BLaER1 treated with 17β-estradiol and CSF1 and Interleukin-3, amounts not matched to agents 10 nM and 100 nM (cell line): Measurements from ENCODE around the gene LSM5.

ENCODE experiments used
- H3K27ac ChIP-seq, 11 experiments: shearing (Covaris generic); formaldehyde crosslinking; 2 replicates each; pipeline ENCODE4 v1.8.1; 2022
- H3K27me3 ChIP-seq, 11 experiments: shearing (Covaris generic); formaldehyde crosslinking; 2 replicates each; pipeline ENCODE4 v1.8.1; 2022
- H3K36me3 ChIP-seq, 11 experiments: shearing (Covaris generic); formaldehyde crosslinking; 2 replicates each; pipeline ENCODE4 v1.8.1; 2022
- H3K4me1 ChIP-seq, 10 experiments: shearing (Covaris generic); formaldehyde crosslinking; 2 replicates each; pipeline ENCODE4 v1.8.1; 2022
- H3K4me2 ChIP-seq, 11 experiments: shearing (Covaris generic); formaldehyde crosslinking; 2 replicates each; pipeline ENCODE4 v1.8.1; 2022
- H3K4me3 ChIP-seq, 10 experiments: shearing (Covaris generic); formaldehyde crosslinking; 2 replicates each; pipeline ENCODE4 v1.8.1; 2022
- H3K9ac ChIP-seq, 11 experiments: shearing (Covaris generic); formaldehyde crosslinking; 2 replicates each; pipeline ENCODE4 v1.8.1; 2022
- H3K9me3 ChIP-seq, 11 experiments: shearing (Covaris generic); formaldehyde crosslinking; replicated peaks in 1 of 11; 2 replicates each; pipeline ENCODE4 v1.8.1; 2022
- H4K20me1 ChIP-seq, 11 experiments: shearing (Covaris generic); formaldehyde crosslinking; 2 replicates each; pipeline ENCODE4 v1.8.1; 2022
- Cebpa-rat ChIP-seq, 11 experiments: shearing (Covaris generic); IDR thresholded peaks; 2 replicates each; pipeline ENCODE4 v1.8.1; 2022

LSM5 gene

DNA sequence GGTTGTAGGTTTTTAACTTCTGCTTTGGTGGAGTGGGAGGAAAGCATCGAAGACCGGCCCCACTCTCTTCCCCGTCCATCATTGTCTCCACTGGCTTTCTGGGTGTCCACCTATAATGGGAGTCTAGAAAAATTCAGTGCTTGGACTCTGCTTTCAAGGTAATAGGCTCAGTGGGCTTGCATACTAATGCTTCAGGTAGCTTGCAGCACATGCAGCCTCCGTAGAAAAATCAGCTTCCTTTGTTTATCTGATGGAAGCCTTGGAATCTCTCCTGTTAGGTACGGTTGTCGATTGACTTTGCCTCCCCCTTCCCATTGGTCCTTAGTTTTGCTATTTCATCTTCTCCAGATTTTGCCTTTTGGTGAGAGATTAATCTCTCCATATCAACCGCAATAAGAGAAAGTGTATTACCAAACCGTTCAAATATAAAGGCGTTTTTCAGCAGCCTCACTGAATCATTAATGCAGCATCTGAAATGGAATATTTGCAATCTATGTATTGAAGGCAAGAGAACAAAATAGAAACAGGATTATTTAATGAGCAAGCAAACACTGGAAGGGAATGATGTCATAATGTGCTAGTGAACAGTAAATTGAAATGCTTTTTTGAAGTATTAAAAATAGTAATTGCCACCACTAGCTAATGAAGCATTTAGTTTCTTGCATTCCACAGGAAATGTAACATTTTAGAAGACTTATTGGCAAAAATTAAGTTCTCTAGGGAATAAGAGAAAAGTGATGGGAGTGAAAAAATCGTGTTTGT lies 6.1 kb upstream of the LSM5 start:
- H3K4me2 ChIP-seq, result peak overlapping the region; percentile 80 to 96 (median 88)
- H3K9me3 ChIP-seq, result peaks cover 5 to 25% (median 16%) of the 10 kb centered on the region in 11 experiments; a peak in 15 of 22 replicates
- H3K27ac ChIP-seq, result peak overlapping the region; percentile 97 to 100 (median 100); a peak in 21 of 22 replicates
- H3K36me3 ChIP-seq, result peaks cover 13 to 33% (median 24%) of the 10 kb centered on the region in 11 experiments; a peak in 17 of 22 replicates
- H3K27me3 ChIP-seq, result no peaks in the 10 kb centered on the region
- H3K4me3 ChIP-seq, result peak overlapping the region; percentile 73 to 97 (median 87)
- peaks cover 0 to 37% (median 10%) of the 10 kb centered on the region in 11 experiments; a peak in 11 of 22 replicates for H4K20me1 ChIP-seq
- peak overlapping the region; percentile 95 to 100 (median 100) for H3K9ac ChIP-seq
- TF ChIP-seq Cebpa-rat (IDR thresholded peaks at IDR 0.05), result no peak
- H3K4me1 ChIP-seq, result peaks cover 14 to 40% (median 31%) of the 10 kb centered on the region in 10 experiments

GRCh38 chr7:32495298-32496051 lies 5.3 kb upstream of the LSM5 start, which contains the start of gene AVL9:
Gene AVL9, plus strand, starts transcription at chr7:32495489. Its CDS starts 221 bp downstream, at chr7:32495710.
- Histone ChIP-seq H3K27ac (peak within 1 kb of the TSS; percentile 97 to 100 (median 100)), H3K4me2 (peak within 1 kb of the TSS; percentile 80 to 96 (median 88)), H3K9me3 (peaks cover 5 to 25% (median 16%) of the 10 kb centered on the region in 11 experiments; a peak in 15 of 22 replicates), H4K20me1 (peaks cover 0 to 30% (median 2%) of the 10 kb centered on the region in 11 experiments; a peak in 8 of 22 replicates), H3K27me3 (no peaks in the 10 kb centered on the region), H3K4me1 (peaks cover 15 to 36% (median 26%) of the 10 kb centered on the region in 10 experiments), H3K36me3 (peaks cover 13 to 33% (median 24%) of the 10 kb centered on the region in 11 experiments; a peak in 17 of 22 replicates), H3K4me3 (peak within 1 kb of the TSS; percentile 73 to 97 (median 87)), H3K9ac (peak within 1 kb of the TSS; percentile 95 to 100 (median 100))
- no peak for TF ChIP-seq Cebpa-rat (IDR thresholded peaks at IDR 0.05)

DNA sequence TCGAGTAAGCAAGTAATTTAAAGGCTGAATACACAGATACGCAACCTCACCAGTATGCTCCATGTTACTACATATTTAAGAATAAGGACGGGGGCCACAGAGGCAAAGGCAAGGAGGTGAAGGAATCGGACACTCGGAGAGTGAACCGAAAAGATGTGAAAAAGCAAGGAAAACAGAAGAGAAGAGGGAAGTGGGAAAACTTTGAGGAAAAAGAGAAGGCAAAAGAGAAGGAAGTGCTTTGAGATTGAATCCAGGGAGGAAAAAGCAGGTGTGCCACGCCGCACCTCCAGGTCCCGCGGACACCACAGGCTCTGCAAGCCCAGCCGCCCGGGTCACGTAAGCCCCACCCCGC lies 4.7 kb upstream of the LSM5 start:
- peaks cover 0 to 25% (median 0%) of the 10 kb centered on the region in 11 experiments; a peak in 7 of 22 replicates for H4K20me1 ChIP-seq
- H3K27me3 ChIP-seq, result no peaks in the 10 kb centered on the region
- H3K27ac ChIP-seq, result peak overlapping the region; percentile 42 to 100 (median 63); a peak in 20 of 22 replicates
- H3K4me2 ChIP-seq, result peak overlapping the region; percentile 64 to 90 (median 80)
- peaks cover 14 to 30% (median 22%) of the 10 kb centered on the region in 10 experiments for H3K4me1 ChIP-seq
- H3K9me3 ChIP-seq, result peaks cover 5 to 24% (median 13%) of the 10 kb centered on the region in 11 experiments; a peak in 15 of 22 replicates
- no peak for TF ChIP-seq Cebpa-rat (IDR thresholded peaks at IDR 0.05)
- H3K36me3 ChIP-seq, result peaks cover 13 to 31% (median 23%) of the 10 kb centered on the region in 11 experiments; a peak in 17 of 22 replicates
- H3K9ac ChIP-seq, result peak overlapping the region; percentile 60 to 100 (median 82); a peak in 21 of 22 replicates
- peak overlapping the region; percentile 69 to 97 (median 86) for H3K4me3 ChIP-seq

- Histone ChIP-seq H3K9ac (peak overlapping the region; percentile 84 to 93 (median 91)), H3K4me2 (peak overlapping the region; percentile 81 to 98 (median 92)), H3K36me3 (peaks cover 23 to 43% (median 41%) of the 10 kb centered on the region in 11 experiments), H4K20me1 (0 out of 22 replicates have a peak, but pooled peaks cover 0 to 1% (median 0%) of the 10 kb centered on the region in 11 experiments), H3K4me1 (peaks cover 17 to 30% (median 23%) of the 10 kb centered on the region in 10 experiments), H3K4me3 (peak overlapping the region; percentile 73 to 90 (median 82)), H3K27ac (peak overlapping the region; percentile 84 to 95 (median 90)), H3K9me3 (no peaks in the 10 kb centered on the region), H3K27me3 (no peaks in the 10 kb centered on the region)
- no peak for TF ChIP-seq Cebpa-rat (IDR thresholded peaks at IDR 0.05)
Measured at GRCh38 chr7:32489788-32490126, 423 bp downstream of the LSM5 start.

- no peaks in the 10 kb centered on the region for H3K9me3 ChIP-seq
- no peak for TF ChIP-seq Cebpa-rat (IDR thresholded peaks at IDR 0.05)
- H3K4me2 ChIP-seq, result no peak overlapping the region
- no peak overlapping the region for H3K27ac ChIP-seq
- H3K9ac ChIP-seq, result no peak overlapping the region; a peak in 1 of 22 replicates
- no peaks in the 10 kb centered on the region for H3K27me3 ChIP-seq
- H3K36me3 ChIP-seq, result peaks cover 13 to 27% (median 25%) of the 10 kb centered on the region in 11 experiments
- no peak overlapping the region for H3K4me3 ChIP-seq
- H4K20me1 ChIP-seq, result 0 out of 22 replicates have a peak, but pooled peaks cover 0 to 5% (median 0%) of the 10 kb centered on the region in 11 experiments
- no peaks in the 10 kb centered on the region; a peak in 1 of 20 replicates for H3K4me1 ChIP-seq
Measured at GRCh38 chr7:32481921-32482320, 8.3 kb downstream of the LSM5 start.

GRCh38 chr7:32481176-32481575 lies 9.0 kb downstream of the LSM5 start:
- no peak for TF ChIP-seq Cebpa-rat (IDR thresholded peaks at IDR 0.05)
- H3K4me1 ChIP-seq, result no peaks in the 10 kb centered on the region; a peak in 1 of 20 replicates
- H4K20me1 ChIP-seq, result 0 out of 22 replicates have a peak, but pooled peaks cover 0 to 5% (median 0%) of the 10 kb centered on the region in 11 experiments
- no peaks in the 10 kb centered on the region for H3K9me3 ChIP-seq
- H3K27ac ChIP-seq, result no peak overlapping the region
- H3K4me3 ChIP-seq, result no peak overlapping the region
- peaks cover 5 to 20% (median 18%) of the 10 kb centered on the region in 11 experiments for H3K36me3 ChIP-seq
- H3K4me2 ChIP-seq, result no peak overlapping the region
- no peaks in the 10 kb centered on the region for H3K27me3 ChIP-seq
- no peak overlapping the region; a peak in 1 of 22 replicates for H3K9ac ChIP-seq

GRCh38 chr7:32479574-32480200 lies 10.5 kb downstream of the LSM5 start:
- no peak for TF ChIP-seq Cebpa-rat (IDR thresholded peaks at IDR 0.05)
- peaks cover 0 to 5% (median 3%) of the 10 kb centered on the region in 11 experiments; a peak in 10 of 22 replicates for H3K36me3 ChIP-seq
- no peaks in the 10 kb centered on the region for H3K9me3 ChIP-seq
- no peak overlapping the region for H3K4me3 ChIP-seq
- 0 out of 22 replicates have a peak, but pooled peaks cover 0 to 3% (median 0%) of the 10 kb centered on the region in 11 experiments for H4K20me1 ChIP-seq
- H3K4me1 ChIP-seq, result no peaks in the 10 kb centered on the region; a peak in 1 of 20 replicates
- H3K9ac ChIP-seq, result no peak overlapping the region
- H3K27me3 ChIP-seq, result no peaks in the 10 kb centered on the region
- no peak overlapping the region for H3K27ac ChIP-seq
- no peak overlapping the region for H3K4me2 ChIP-seq

DNA sequence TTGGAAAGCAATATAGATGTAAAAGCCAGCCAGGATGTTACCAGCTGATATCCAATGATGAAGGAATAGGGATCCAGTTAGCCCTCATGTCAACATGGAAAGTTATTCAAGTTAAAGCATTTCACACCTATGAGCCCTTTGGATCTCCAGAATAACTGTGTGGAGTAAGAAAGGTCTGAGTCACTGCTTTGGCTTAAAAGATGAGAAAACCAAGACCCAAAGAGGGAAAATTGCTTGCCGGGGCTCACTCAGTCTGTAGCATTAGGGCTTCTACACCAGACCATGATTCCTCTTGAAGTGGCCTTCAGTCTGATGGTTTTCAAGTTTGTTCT lies 12.6 kb downstream of the LSM5 start:
- no peaks in the 10 kb centered on the region for H3K27me3 ChIP-seq
- H4K20me1 ChIP-seq, result no peaks in the 10 kb centered on the region
- no peaks in the 10 kb centered on the region for H3K36me3 ChIP-seq
- H3K9me3 ChIP-seq, result no peaks in the 10 kb centered on the region
- no peak overlapping the region for H3K4me2 ChIP-seq
- no peak for TF ChIP-seq Cebpa-rat (IDR thresholded peaks at IDR 0.05)
- H3K9ac ChIP-seq, result no peak overlapping the region
- peaks cover 0 to 10% (median 8%) of the 10 kb centered on the region in 10 experiments; a peak in 15 of 20 replicates for H3K4me1 ChIP-seq
- no peak overlapping the region for H3K4me3 ChIP-seq
- H3K27ac ChIP-seq, result no peak overlapping the region
